Lower leg skin (tissue), 4 donors: ENCODE results near the gene ATP9A. TPM values are rescaled to one million over a fixed set of nuclear protein-coding genes. Genes with fewer than 3 reads are reported as not detected.
A peak's percentile ranks its signal among the peaks of the same experiment; 100 is the strongest.
"Not testable (repeated sequence)": the region's sequence is repeated elsewhere in the genome, so short reads cannot be mapped to it uniquely, and the experiment has no call there.

Experiments
- DNase-seq, 2 donors: peaks; one replicate each; pipeline ENCODE4 v3.0.0-alpha.2; 2019; ENCODE audit warnings: low spot score in 2 of 2
- H3K4me3 ChIP-seq: fragments of 200-600 bp; sonication (generic); 2 replicates; pipeline ENCODE4 v1.5.1; 2017; ENCODE audit warnings: mild to moderate bottlenecking, low read depth; ENCODE audit not compliant: poor library complexity, severe bottlenecking
- CTCF ChIP-seq, 3 donors: fragments of 450-650 bp; IDR thresholded peaks; one replicate each; pipeline ENCODE4 v1.5.1; 2016; ENCODE audit warnings: antibody characterized with exemption in 3 of 3, mild to moderate bottlenecking in 3 of 3, moderate library complexity in 2 of 3
- POLR2A ChIP-seq, 2 donors: fragments of 450-650 bp; IDR thresholded peaks; one replicate each; pipeline ENCODE4 v1.6.1; 2016 to 2017; ENCODE audit warnings: antibody characterized with exemption in 2 of 2, mild to moderate bottlenecking in 1 of 2, moderate library complexity in 1 of 2
- whole genome bisulfite sequencing, 2 donors: methylation state at CpG; one replicate each; pipeline ENCODE4 v1.1.5; 2018; 5-methylcytosine and 5-hydroxymethylcytosine counted together
- intact Hi-C: fragments of 100-400 bp; cut with DNase I; formaldehyde crosslinking; loops from one replicate; pipeline ENCODE4 v1.15.0; 2023; ENCODE audit warnings: low total_unique reads
- total RNA-seq, 4 donors: library from RNA; depleted of rRNA; stranded (reverse); fragments of >200 nt; gene quantifications; one replicate each; pipeline ENCODE4 v1.1.0, GENCODE V29; 2016

ATP9A gene
- total RNA-seq, 4 donors from 2014 or later = 14.1 to 23.6 (median 16.1) TPM

GRCh38 chr20:51772236-51772635 lies 4.0 kb upstream of the ATP9A start:
- 93 to 94% methylated on average over 4 of the region's 4 CpGs for WGBS, 2 donors

GRCh38 chr20:51769976-51770615 lies 1.9 kb upstream of the ATP9A start:
- WGBS, 2 donors = 87 to 90% methylated on average over 9 of the region's 9 CpGs

More at GRCh38 chr20:51772236-51772635, 4.0 kb upstream of the ATP9A start:
- no peak overlapping the region for H3K4me3 ChIP-seq
- DNase-seq = no peak
- intact Hi-C loops = no loop called here
- TF ChIP-seq CTCF (IDR thresholded peaks at IDR 0.05) (no peak), POLR2A (IDR thresholded peaks at IDR 0.05) (no peak)

GRCh38 chr20:51768759-51769517 lies 748 bp upstream of the ATP9A start:
- H3K4me3 ChIP-seq = no peak overlapping the region
- intact Hi-C loops = no loop called here
- TF ChIP-seq CTCF (IDR thresholded peaks at IDR 0.05) (no peak), POLR2A (IDR thresholded peaks at IDR 0.05) (no peak)
- no peak for DNase-seq
- WGBS, 2 donors = 35 to 43% methylated on average over 12 of the region's 16 CpGs

More at GRCh38 chr20:51769976-51770615, 1.9 kb upstream of the ATP9A start:
- TF ChIP-seq POLR2A (IDR thresholded peaks at IDR 0.05) (no peak), CTCF (IDR thresholded peaks at IDR 0.05) (no peak)
- no peak overlapping the region for H3K4me3 ChIP-seq
- intact Hi-C loops = no loop called here
- no peak for DNase-seq

- DNase-seq = peak; percentile 56 to 89
- TF ChIP-seq CTCF (IDR thresholded peaks at IDR 0.05) (no peak), POLR2A (IDR thresholded peaks at IDR 0.05) (no peak)
- 1 to 2% methylated on average over 29 to 52 of the region's 61 CpGs for WGBS, 2 donors
- intact Hi-C loops = no loop called here
- peak overlapping the region; percentile 62 for H3K4me3 ChIP-seq
These were observed 960 bp downstream of the ATP9A start for GRCh38 chr20:51766994-51767866.

GRCh38 chr20:51765381-51765780 lies 2.8 kb downstream of the ATP9A start:
- DNase-seq, intact Hi-C loops, H3K4me3 ChIP-seq: not testable (repeated sequence)
- 48 to 59% methylated on average over 10 of the region's 10 CpGs for WGBS, 2 donors
